Epithelial cell of alveolus of lung (primary cell): Measurements from ENCODE around the gene PPM1G. TPM values are rescaled to one million over a fixed set of nuclear protein-coding genes. Genes with fewer than 3 reads are reported as not detected.

Experiments used
- total RNA-seq: library from RNA; depleted of rRNA; stranded (reverse); fragments of >200 nt; gene quantifications from 2 replicates; pipeline ENCODE4 v1.2.1, GENCODE V29; 2015

PPM1G gene
- 48.9 and 86.0 TPM in 2 replicates for total RNA-seq

GRCh38 chr2:27409321-27410073 lies at the start of gene PPM1G:
Gene PPM1G, minus strand, starts transcription at chr2:27409591. Its CDS starts 169 bp downstream, at chr2:27409422.

GRCh38 chr2:27441958-27442919 lies 32.8 kb upstream of the PPM1G start, which contains the start of gene KRTCAP3:
Gene KRTCAP3, plus strand, starts transcription at chr2:27442381. Its CDS starts 32 bp downstream, at chr2:27442413.

GRCh38 chr2:27428213-27428977 lies 19.0 kb upstream of the PPM1G start, which contains the start of gene NRBP1:
Gene NRBP1, plus strand, starts transcription at chr2:27428631. Its CDS starts 4,643 bp downstream, at chr2:27433274.

GRCh38 chr2:27380626-27381545 lies 28.5 kb downstream of the PPM1G start, which contains the start of gene ZNF513:
Gene ZNF513, minus strand, starts transcription at chr2:27380734. Its CDS starts 208 bp downstream, at chr2:27380526.

GRCh38 chr2:27370026-27370815 lies 39.2 kb downstream of the PPM1G start, which contains the start of the genes EIF2B4 and SNX17:
Gene EIF2B4, minus strand, starts transcription at chr2:27370338. Its CDS starts 24 bp downstream, at chr2:27370314.
Gene SNX17, plus strand, starts transcription at chr2:27370616. Its CDS starts 128 bp downstream, at chr2:27370744.

GRCh38 chr2:27356382-27357181 lies 52.8 kb downstream of the PPM1G start, which contains the start of gene GTF3C2:
Gene GTF3C2, minus strand, starts transcription at chr2:27356764. Its CDS starts 13,210 bp downstream, at chr2:27343554.

Other genes starting within 250 kb of the PPM1G start
- 225 and 250 TPM in 2 replicates for gene ATRAID, start 197.6 kb downstream of the PPM1G start, total RNA-seq
- gene SLC5A6, start 197.3 kb downstream of the PPM1G start, total RNA-seq: 18.3 and 26.0 TPM in 2 replicates
- gene CAD, start 192.2 kb downstream of the PPM1G start, total RNA-seq: 22.5 and 42.7 TPM in 2 replicates
- gene SLC30A3, start 146.5 kb downstream of the PPM1G start, total RNA-seq: not detected in 2 replicates
- gene DNAJC5G, start 134.2 kb downstream of the PPM1G start, total RNA-seq: not detected in 2 replicates
- gene TRIM54, start 127.2 kb downstream of the PPM1G start, total RNA-seq: 0.24 TPM in 1 of 2 replicates, not detected in the other
- 1.0 and 11.3 TPM in 2 replicates for gene UCN, start 101.1 kb downstream of the PPM1G start, total RNA-seq
- 80.7 and 88.8 TPM in 2 replicates for gene MPV17, start 86.5 kb downstream of the PPM1G start, total RNA-seq
- gene GTF3C2, start 52.8 kb downstream of the PPM1G start, total RNA-seq: 44.7 and 50.6 TPM in 2 replicates
- gene EIF2B4, start 39.3 kb downstream of the PPM1G start, total RNA-seq: 25.9 and 29.5 TPM in 2 replicates
- 77.5 and 138 TPM in 2 replicates for gene SNX17, start 39.0 kb downstream of the PPM1G start, total RNA-seq
- gene ZNF513, start 28.9 kb downstream of the PPM1G start, total RNA-seq: 5.9 and 6.7 TPM in 2 replicates
- gene NRBP1, start 19.0 kb upstream of the PPM1G start, total RNA-seq: 67.0 and 109 TPM in 2 replicates
- 2.7 TPM in 1 of 2 replicates, not detected in the other for gene KRTCAP3, start 32.8 kb upstream of the PPM1G start, total RNA-seq
- gene IFT172, start 80.2 kb upstream of the PPM1G start, total RNA-seq: 15.3 and 17.5 TPM in 2 replicates
- 10.4 and 20.9 TPM in 2 replicates for gene FNDC4, start 85.6 kb upstream of the PPM1G start, total RNA-seq
- gene GCKR, start 87.2 kb upstream of the PPM1G start, total RNA-seq: 0.24 and 0.39 TPM in 2 replicates
- 18.0 and 27.9 TPM in 2 replicates for gene ZNF512, start 173.5 kb upstream of the PPM1G start, total RNA-seq
- 0.40 and 1.8 TPM in 2 replicates for gene CCDC121, start 219.4 kb upstream of the PPM1G start, total RNA-seq
- gene GPN1, start 219.5 kb upstream of the PPM1G start, total RNA-seq: 20.7 and 32.3 TPM in 2 replicates